Esophagus squamous epithelium (tissue), 5 donors: Measurements from ENCODE around the gene TIMM23. TPM values are rescaled to one million over a fixed set of nuclear protein-coding genes. Genes with fewer than 3 reads are reported as not detected.
A peak's percentile ranks its signal among the peaks of the same experiment; 100 is the strongest.

Experiments
- DNase-seq: peaks from one replicate; lab custom pipeline; 2025; lab: John Stamatoyannopoulos, UW
- H3K27ac ChIP-seq, 4 donors: fragments of 200-600 bp; sonication (generic); one replicate each; pipeline ENCODE4 v1.5.1; 2016 to 2019; ENCODE audit warnings: mild to moderate bottlenecking in 1 of 4
- H3K27me3 ChIP-seq, 4 donors: fragments of 200-600 bp; sonication (generic); 1 replicate in 3 of 4; 2 replicates in 1 of 4; pipeline versions ENCODE4 v1.5.1 to v1.6.0; 2017 to 2021; ENCODE audit warnings: antibody characterized with exemption in 1 of 4
- H3K36me3 ChIP-seq, 3 donors: fragments of 200-600 bp; sonication (generic); one replicate each; pipeline ENCODE4 v1.5.1; 2016 to 2019
- H3K4me1 ChIP-seq, 3 donors: fragments of 200-600 bp; sonication (generic); one replicate each; pipeline ENCODE4 v1.5.1; 2017 to 2019
- H3K4me3 ChIP-seq, 4 donors: fragments of 200-600 bp; sonication (generic); 1 replicate in 3 of 4; 2 replicates in 1 of 4; pipeline ENCODE4 v1.5.1; 2016 to 2019; ENCODE audit warnings: mild to moderate bottlenecking in 2 of 4, moderate library complexity in 1 of 4
- H3K9me3 ChIP-seq, 3 donors: fragments of 200-600 bp; sonication (generic); one replicate each; pipeline ENCODE4 v1.5.1; 2016 to 2019
- POLR2A ChIP-seq, 4 donors: fragments of 450-650 bp; IDR thresholded peaks; one replicate each; pipeline ENCODE4 v1.6.1; 2017; ENCODE audit warnings: antibody characterized with exemption in 4 of 4, mild to moderate bottlenecking in 4 of 4, moderate library complexity in 3 of 4
- WGBS, 2 donors: methylation state at CpG; one replicate each; pipeline ENCODE4 v1.1.5; 2018; 5-methylcytosine and 5-hydroxymethylcytosine counted together
- intact Hi-C: fragments of 100-400 bp; cut with DNase I; formaldehyde crosslinking; loops from one replicate; pipeline ENCODE4 v1.15.0; 2022
- total RNA-seq, 4 donors: library from RNA; depleted of rRNA; stranded (reverse); fragments of >200 nt; gene quantifications; one replicate each; pipeline ENCODE4 v1.1.0, GENCODE V29; 2016
- TF ChIP-seq, protein P1 (sequence below), 6 experiments: fragments of 450-650 bp in 4 of 6; fragments of 200-600 bp in 2 of 6; sonication (generic) in 2 of 6; IDR thresholded peaks; one replicate each; pipeline ENCODE4 v1.5.1; 2016 to 2019; ENCODE audit warnings: antibody characterized with exemption in 6 of 6, mild to moderate bottlenecking in 4 of 6, moderate library complexity in 4 of 6
- donor health status: DM: yes; HTN: yes; CAD: no.

The TIMM23 gene
- total RNA-seq, 4 donors from 2014 or later: 43.1 to 80.5 (median 54.6) TPM

DNA sequence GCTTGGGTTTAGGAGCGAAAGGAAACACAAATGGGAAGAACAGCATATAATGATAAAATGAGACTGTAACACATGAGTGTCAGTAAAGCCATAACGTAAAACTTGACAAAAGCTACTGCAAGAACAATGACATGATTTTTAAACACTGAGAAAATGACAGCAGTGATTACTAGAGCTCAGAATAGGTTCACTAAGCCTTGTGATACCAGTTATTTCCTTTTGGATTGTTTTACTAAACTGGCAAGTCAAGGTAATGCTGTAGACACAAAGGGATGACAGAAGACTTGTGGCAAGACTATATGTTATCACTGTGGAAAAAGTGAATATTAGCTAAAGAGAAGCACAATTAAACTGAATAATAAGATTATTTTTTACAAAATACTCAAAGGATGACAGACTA is 45.4 kb downstream of the TIMM23 start:
- Histone ChIP-seq H3K4me3 (no peak overlapping the region), H3K4me1 (peaks cover 15 to 68% (median 43%) of the 10 kb centered on the region in 3 donors), H3K36me3 (peaks cover 9 to 46% (median 17%) of the 10 kb centered on the region in 3 donors), H3K9me3 (no peaks in the 10 kb centered on the region), H3K27me3 (no peaks in the 10 kb centered on the region), H3K27ac (peak overlapping the region in 1 of 4 donors; percentile 14)
- intact Hi-C loops: no loop called here
- no peak for DNase-seq
- TF ChIP-seq POLR2A (IDR thresholded peaks at IDR 0.05): no peak
- TF ChIP-seq, protein P1, sequence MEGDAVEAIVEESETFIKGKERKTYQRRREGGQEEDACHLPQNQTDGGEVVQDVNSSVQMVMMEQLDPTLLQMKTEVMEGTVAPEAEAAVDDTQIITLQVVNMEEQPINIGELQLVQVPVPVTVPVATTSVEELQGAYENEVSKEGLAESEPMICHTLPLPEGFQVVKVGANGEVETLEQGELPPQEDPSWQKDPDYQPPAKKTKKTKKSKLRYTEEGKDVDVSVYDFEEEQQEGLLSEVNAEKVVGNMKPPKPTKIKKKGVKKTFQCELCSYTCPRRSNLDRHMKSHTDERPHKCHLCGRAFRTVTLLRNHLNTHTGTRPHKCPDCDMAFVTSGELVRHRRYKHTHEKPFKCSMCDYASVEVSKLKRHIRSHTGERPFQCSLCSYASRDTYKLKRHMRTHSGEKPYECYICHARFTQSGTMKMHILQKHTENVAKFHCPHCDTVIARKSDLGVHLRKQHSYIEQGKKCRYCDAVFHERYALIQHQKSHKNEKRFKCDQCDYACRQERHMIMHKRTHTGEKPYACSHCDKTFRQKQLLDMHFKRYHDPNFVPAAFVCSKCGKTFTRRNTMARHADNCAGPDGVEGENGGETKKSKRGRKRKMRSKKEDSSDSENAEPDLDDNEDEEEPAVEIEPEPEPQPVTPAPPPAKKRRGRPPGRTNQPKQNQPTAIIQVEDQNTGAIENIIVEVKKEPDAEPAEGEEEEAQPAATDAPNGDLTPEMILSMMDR (IDR thresholded peaks at IDR 0.05): no peak
- 79 to 84% methylated on average over 2 of the region's 2 CpGs for WGBS, 2 donors

DNA sequence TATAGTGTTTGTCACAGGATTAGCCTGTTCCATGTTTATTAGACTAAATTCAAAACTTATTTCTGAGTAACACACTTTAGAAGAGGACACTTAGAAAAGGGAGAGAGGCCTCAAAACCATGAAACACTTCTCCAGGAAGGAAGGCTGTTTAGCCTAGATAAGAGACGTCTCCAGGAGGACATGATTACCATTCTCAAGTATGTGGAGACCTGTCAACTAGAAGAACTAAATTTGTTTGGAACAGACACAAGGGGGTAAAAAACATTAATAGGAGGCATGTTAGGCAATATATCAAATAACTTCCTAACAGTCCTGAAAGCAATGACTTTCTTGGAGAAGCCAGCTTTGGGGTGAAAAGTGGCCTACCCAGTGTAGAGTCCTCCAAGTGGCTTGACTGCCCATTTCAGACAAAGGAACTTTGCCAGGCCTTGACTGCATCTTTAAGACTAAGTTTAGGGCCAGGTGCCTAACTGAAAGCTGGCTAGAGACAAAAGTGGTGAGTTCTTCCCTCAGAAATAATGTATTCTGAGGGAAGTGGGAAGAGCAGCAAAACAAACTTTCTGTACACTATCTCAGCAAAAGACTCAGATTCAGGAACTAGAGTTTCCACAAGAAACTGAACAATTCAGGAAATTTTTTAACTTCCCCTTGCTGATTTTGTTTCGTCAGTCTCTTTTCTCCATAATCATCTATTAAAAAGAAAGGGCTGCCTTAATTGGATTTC is 46.3 kb downstream of the TIMM23 start:
- WGBS, 2 donors: 51 to 61% methylated on average over 2 of the region's 2 CpGs
- no peak for TF ChIP-seq POLR2A (IDR thresholded peaks at IDR 0.05)
- TF ChIP-seq, protein P1 (IDR thresholded peaks at IDR 0.05): no peak
- intact Hi-C loops: no loop called here
- peaks cover 22 to 77% (median 46%) of the 10 kb centered on the region in 3 donors for H3K4me1 ChIP-seq
- peak overlapping the region in 3 of 4 donors; percentile 14 to 45 (median 40) for H3K27ac ChIP-seq
- no peaks in the 10 kb centered on the region for H3K27me3 ChIP-seq
- no peaks in the 10 kb centered on the region for H3K9me3 ChIP-seq
- no peak overlapping the region for H3K4me3 ChIP-seq
- DNase-seq: no peak
- H3K36me3 ChIP-seq: peaks cover 6 to 38% (median 17%) of the 10 kb centered on the region in 3 donors

DNA sequence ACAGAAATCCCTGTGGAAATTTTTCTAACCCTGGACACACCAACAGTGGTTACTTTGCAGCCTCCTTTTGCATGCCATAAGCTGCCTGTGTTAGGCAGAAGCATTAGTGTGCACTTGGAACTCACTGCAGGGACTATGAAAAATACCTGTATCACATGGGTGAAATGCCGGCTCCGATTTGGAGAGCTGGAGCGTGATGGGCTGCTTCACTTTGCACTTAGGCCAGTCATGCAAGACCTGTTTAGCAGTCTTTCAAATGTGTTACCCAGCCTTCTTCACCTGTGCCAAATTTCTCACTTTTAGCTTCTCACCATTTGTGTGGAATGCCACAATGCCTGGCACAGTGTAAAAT is 46.9 kb downstream of the TIMM23 start:
- Histone ChIP-seq H3K9me3 (no peaks in the 10 kb centered on the region), H3K4me1 (peaks cover 23 to 82% (median 52%) of the 10 kb centered on the region in 3 donors), H3K27me3 (no peaks in the 10 kb centered on the region), H3K36me3 (peaks cover 1 to 32% (median 13%) of the 10 kb centered on the region in 3 donors), H3K27ac (peak overlapping the region in 3 of 4 donors; percentile 27 to 45 (median 40)), H3K4me3 (no peak overlapping the region)
- no peak for TF ChIP-seq POLR2A (IDR thresholded peaks at IDR 0.05)
- TF ChIP-seq, protein P1 (IDR thresholded peaks at IDR 0.05): no peak
- intact Hi-C loops: no loop called here
- DNase-seq: no peak
- WGBS, 2 donors: 48 to 57% methylated on average over 3 of the region's 3 CpGs

DNA sequence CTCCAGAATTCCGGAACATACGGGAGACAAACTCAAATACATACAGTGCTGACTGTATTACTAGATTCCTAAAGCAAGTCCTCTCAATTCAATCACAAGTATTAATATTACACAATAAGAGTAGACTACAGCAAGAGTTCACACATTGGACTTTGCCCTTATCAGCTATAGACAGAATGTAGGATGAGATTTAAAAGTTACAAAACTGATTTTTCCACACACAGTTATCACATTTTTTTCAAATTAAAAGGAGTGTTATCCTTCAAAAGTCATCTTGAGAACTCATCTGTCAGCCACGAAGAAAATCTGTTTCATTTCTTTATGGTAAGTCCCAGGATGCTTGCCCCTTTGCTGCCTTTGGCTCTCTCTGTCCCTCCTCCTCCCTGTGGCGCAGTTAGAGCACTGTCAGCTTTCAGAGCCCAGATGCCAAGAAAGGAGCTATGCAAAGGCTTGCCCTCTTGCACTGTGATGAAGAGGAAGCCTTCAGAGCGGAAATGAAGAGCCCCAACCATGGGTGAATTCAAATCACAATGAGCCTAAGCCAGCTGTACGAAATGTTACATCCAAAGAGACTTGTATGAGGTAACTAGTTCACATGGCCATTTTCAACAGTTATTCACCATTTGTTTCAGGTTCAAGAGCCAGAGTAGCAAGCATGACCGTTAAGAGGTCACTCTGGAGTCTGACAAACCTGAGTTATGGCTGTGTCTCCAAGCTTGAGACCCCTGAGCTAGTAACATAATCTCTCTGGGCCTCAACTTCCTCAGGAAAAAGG is 47.5 kb downstream of the TIMM23 start:
- no peak for DNase-seq
- TF ChIP-seq, protein P1 (IDR thresholded peaks at IDR 0.05): no peak
- TF ChIP-seq POLR2A (IDR thresholded peaks at IDR 0.05): no peak
- H3K27ac ChIP-seq: peak overlapping the region in 3 of 4 donors; percentile 27 to 45 (median 40)
- intact Hi-C loops: no loop called here
- H3K27me3 ChIP-seq: no peaks in the 10 kb centered on the region
- H3K36me3 ChIP-seq: peaks cover 0 to 26% (median 7%) of the 10 kb centered on the region in 3 donors
- 55 to 65% methylated on average over 7 of the region's 7 CpGs for WGBS, 2 donors
- peaks cover 23 to 88% (median 56%) of the 10 kb centered on the region in 3 donors for H3K4me1 ChIP-seq
- no peak overlapping the region for H3K4me3 ChIP-seq
- H3K9me3 ChIP-seq: no peaks in the 10 kb centered on the region

DNA sequence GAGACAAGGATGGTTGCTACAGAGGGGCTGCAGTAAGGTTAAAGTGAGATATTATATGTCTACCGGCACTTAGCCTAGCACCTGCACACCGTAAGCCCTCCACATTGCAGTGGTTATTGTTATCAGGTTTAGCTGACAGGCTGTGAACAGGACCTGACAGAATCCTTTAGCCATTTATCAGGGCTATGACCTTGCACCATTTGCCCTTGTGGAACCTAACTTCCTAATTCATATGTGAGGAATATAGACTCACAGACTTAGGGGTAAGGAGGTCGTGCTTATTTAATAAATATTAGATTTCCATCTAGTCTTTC is 48.0 kb downstream of the TIMM23 start:
- intact Hi-C loops: no loop called here
- TF ChIP-seq, protein P1 (IDR thresholded peaks at IDR 0.05): no peak
- TF ChIP-seq POLR2A (IDR thresholded peaks at IDR 0.05): no peak
- DNase-seq: no peak
- H3K9me3 ChIP-seq: no peaks in the 10 kb centered on the region
- peaks cover 23 to 94% (median 56%) of the 10 kb centered on the region in 3 donors for H3K4me1 ChIP-seq
- peaks cover 0 to 21% (median 3%) of the 10 kb centered on the region in 3 donors for H3K36me3 ChIP-seq
- H3K4me3 ChIP-seq: no peak overlapping the region
- H3K27ac ChIP-seq: peak overlapping the region in 3 of 4 donors; percentile 27 to 45 (median 40)
- H3K27me3 ChIP-seq: no peaks in the 10 kb centered on the region
- WGBS, 2 donors: 81% methylated on average over 3 of the region's 3 CpGs
